UCSD-AML1 (cell line): ENCODE measurements around the gene CYP1A1.
"Not testable (repeated sequence)": the region's sequence is repeated elsewhere in the genome, so short reads cannot be mapped to it uniquely, and the experiment has no call there.

ENCODE experiments used
- DNase-seq: peaks from one replicate; lab custom pipeline; 2025; ENCODE audit not compliant: unreplicated experiment; lab: John Stamatoyannopoulos, UW

CYP1A1 gene

DNA sequence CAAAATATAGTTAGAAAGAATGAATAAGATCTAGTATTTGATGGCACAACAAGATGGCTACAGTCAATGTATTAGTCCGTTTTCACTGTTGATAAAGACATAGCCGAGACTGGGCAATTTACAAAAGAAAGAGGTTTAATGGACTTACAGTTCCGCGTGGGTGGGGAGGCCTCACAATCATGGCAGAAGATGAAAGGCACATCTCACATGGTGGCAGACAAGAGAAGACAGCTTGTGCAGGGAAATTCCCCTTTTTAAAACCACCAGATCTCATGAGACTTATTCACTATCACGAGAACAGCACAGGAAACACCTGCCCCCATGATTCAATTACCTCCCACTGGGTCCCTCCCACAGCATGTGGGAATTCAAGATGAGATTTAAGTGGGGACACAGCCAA is 12.9 kb upstream of the CYP1A1 start:
- DNase-seq: not testable (repeated sequence)

DNA sequence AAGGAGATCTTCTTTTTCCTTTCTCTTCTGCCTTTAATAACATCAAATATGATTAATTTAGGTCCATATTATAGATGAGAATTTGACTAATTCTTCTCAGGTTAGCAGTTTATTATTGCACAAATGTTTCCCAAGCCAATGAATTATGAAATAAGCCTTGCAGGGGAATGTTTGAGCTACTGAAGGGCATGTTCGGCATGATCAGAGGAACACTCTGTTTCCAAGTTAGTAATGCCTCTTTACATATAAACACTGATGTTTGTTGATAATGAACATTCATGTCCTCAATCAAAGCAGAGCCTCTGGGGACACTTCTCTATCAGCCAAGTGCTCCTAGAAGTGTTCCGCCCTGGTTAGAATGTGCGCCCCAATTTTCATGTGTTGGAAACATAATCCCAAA is 10.0 kb upstream of the CYP1A1 start:
- DNase-seq: no peak

DNA sequence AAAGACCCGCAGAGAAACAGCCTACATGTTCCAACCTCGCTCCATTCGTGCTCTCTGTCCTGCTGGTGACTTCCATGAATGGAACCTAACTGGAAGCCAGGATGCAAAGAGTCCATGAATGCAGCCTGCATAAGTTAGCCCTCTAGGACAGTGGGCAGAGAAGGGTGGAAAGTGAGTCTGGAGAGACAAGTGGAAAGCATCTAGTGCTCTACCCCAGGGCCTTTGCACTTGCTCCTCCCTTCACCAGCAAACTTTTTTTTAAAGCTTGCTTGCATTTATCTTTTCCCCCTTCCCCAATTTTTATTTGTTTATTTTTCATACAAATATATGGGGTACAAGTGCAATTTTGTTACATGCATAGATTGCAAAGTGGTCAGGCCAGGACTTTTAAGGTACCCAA is 7.9 kb upstream of the CYP1A1 start:
- no peak for DNase-seq

DNA sequence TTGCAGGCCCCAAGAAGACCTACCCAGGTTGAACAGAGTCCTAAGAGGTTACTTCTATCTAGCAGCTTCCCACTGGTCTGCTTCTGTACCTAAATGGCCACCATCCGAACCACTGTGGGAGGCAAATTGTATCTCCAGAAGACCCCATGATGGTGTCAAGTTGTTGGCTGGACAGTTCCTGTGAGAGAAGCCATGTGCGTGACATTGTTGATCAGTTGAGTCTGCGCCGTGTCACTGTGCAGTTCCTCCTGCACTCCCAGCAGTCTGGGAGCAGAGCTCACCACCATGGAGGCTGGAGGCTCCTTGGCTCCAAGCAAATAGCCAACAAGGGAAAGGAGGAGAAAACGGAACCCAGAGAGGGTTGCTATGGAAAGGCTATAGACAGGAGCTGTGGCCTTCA is 7.5 kb upstream of the CYP1A1 start:
- no peak for DNase-seq

DNA sequence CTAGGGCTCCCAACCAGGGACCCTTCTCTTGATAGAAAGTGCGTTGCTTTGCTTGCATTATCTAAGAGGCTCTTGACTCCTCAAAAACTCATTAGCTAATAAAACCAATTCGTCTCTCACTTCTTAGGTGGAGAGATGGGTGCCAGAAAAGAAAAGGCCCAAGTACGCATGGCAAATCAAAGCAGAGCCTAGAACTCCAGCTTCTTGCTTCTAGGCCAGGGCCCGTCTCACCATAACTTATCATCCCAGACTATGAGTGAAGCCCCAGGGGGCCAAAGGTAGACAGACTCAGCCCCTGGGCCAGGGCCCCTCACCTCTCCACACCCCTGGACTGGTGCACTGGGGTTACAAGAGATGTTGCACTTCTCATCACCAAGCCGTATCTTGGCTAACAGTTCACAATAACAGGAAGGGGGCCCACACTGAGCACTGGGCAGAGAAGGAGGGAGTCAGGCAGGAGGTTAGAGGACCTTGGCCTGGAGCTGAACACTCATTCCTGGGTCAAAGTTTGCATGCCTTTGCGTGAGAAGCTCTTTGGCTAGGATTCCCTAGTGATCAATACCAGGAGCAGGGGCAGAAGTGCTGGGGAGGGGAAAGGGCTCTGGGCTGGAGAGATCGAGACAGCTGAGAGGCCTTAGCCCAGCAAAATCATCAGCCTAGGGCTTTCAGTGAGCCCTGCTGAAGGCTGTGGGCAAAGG is 5.4 kb upstream of the CYP1A1 start:
- no peak for DNase-seq

DNA sequence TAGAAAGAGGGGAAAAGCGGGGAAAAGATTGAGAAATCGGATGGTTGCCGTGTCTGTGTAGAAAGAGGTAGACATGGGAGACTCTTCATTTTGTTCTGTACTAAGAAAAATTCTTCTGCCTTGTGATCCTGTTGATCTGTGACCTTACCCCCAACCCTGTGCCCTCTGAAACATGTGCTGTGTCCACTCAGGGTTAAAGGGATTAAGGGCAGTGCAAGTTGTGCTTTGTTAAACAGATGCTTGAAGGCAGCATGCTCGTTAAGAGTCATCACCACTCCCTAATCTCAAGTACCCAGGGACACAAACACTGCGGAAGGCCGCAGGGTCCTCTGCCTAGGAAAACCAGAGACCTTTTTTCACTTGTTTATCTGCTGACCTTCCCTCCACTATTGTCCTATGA is 4.0 kb upstream of the CYP1A1 start:
- DNase-seq: not testable (repeated sequence)

DNA sequence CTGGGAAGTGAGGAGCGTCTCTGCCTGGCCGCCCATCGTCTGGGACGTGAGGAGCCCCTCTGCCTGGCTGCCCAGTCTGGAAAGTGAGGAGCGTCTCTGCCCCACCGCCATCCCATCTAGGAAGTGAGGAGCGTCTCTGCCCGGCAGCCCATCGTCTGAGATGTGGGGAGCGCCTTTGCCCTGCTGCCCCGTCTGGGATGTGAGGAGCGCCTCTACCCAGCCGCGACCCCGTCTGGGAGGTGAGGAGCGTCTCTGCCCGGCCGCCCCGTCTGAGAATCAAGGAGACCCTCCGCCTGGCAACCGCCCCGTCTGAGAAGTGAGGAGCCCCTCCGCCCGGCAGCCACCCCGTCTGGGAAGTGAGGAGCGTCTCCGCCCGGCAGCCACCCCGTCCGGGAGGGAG is 3.4 kb upstream of the CYP1A1 start:
- not testable (repeated sequence) for DNase-seq

DNA sequence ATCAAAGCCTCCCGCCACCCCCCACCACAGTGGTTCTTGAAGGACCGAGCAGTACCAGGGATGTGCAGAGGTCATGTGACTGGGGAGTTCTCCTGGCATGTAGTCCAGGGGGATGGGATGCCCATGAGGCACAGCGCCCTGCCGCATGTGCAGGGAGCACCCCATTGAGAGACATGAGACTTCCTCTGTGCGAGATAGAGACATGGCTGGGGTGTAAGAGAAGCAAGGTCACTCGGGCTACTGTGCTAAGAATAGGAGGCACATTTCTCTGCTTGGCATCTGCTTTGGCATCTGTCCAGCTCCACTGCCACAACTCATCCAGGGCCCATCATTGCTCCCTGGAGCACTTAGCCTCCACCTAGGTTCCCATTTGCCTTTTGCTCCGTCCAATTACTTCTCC is 2.4 kb upstream of the CYP1A1 start:
- no peak for DNase-seq

DNA sequence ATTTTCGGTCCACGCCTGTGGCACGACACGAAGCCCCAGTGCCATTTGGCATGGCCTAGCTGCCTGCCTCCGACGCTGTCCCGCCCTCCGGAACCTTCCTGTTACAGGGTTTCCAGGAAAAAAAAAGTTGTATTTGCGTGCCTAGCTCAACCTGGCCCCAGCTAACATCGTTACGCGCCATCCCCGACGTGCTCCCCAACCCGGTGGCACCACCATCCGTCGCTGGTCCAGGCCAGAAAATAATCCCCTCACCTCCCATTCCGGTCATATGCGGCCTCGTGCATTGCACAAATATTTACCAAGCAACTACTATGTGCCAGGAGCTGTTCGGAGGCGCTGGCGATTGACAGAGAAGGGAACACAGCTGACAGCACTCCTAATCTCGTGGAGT is 1.4 kb upstream of the CYP1A1 start:
- no peak for DNase-seq

DNA sequence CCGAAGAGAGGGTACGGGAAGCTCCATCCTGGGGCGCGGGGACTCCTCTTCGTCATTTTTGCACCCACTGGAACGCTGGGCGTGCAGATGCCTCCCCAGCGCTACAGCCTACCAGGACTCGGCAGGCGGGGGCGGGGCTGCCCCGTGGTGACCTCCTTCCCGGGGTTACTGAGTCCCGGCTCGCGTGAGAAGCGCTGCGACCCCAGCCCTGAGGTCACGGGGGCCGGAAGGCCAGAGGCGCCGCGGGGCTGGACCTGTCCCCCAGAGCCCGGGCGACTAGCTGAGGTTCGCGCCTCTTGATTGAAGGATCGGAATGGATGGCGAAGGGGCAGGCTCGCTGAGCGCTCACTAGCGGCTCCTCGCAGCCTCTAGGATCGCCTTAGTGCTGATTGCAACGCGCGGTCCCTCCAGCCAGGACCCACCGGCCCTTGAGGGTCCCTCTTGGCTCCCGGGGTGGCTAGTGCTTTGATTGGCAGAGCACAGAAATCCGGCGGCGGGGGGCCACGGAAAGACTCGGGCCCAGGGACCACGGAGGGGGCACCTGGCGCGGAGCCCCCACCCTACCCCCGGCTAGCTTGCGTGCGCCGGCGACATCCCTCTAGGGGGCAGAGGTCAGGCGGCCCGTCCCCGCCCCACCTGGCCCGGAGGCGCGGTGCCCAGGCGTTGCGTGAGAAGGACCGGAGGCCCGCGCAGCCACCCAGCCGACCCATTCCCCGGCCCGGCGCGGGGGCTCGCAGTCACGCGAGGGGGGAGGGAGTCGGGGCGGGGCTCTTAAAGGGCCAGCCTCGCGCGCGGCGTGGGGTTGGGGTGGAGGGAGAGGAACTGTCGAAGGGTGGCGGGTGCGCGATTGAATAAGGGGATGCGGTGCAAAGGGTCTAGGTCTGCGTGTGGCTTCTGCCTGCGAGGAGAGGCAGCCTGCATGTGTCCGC is 781 bp upstream of the CYP1A1 start:
- DNase-seq: no peak

DNA sequence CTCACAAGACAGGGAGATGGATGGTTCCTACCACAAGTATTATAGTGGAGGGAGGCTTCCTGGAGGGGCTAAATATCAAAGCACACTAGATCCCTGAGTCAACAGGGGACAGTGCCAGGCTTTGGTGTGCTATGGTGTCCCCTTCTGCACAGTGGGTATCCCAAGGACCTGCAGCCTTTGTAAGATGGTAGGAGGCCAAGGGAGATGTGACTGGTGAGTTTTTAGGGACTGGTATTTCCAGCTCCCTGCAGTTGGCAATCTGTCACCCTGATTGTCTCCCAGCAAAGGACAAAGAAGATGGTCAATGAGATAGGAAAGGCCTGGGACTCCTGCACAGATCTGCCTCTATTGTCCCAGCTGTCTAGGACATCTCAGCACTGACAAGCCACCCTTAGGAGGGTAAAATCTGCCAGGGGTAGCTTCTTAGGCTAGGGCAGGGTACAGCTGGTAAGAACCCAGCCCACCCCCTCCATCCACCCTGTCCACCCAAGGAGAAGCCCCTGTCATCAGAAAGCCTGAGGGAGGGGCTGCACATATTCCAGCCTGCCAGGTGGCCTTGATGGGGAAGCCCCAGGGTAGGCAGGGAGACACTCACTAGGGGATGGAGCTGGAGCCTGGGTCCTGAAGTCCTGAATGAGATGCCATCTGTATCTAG is 631 bp downstream of the CYP1A1 start:
- DNase-seq: no peak

DNA sequence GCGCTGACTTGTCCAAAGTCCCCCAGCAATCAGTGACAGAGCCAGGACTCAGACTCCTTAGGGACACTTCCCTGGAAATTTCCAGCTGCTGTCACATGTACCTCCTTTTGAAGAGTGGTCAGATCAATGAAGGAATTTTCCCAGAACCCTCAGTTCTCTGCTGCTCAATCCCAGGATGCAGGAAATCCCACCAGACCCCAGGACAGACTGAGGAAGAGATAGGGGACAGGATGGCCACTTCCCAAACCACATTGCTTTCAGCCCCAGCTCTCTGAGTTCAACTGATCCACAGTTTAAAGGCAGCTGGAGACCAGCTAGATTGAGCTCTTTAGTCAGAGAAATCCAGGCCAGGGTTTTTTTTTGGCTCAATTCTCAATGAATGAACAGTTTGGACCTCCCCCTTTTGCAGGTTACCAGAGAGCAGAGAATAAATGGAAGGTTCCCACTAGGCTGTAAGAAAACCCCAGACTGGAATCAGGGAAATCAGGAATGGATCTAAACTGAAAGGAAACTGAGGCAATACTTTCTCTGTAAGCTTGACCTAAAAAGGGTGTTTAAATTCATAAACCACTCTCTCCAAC is 1.5 kb downstream of the CYP1A1 start:
- DNase-seq: no peak

DNA sequence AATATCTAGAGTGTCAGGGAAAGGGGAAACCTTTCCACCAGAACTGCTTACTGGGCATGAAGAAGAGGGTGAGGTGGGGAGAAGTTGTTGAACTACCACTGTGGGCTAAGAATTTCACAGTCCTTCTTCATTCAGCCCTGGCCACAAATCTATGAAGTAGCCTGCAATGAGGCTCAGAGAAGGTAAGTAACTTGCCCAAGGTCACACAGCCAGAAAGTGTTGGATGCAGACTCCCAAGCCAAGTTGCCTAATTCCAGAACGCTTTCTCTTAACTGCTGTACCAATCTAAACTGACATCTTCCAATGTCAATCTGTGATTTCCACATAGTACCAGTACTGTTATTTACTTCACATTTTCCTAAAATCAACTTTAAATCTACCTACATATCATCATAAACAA is 2.1 kb downstream of the CYP1A1 start:
- DNase-seq: no peak

DNA sequence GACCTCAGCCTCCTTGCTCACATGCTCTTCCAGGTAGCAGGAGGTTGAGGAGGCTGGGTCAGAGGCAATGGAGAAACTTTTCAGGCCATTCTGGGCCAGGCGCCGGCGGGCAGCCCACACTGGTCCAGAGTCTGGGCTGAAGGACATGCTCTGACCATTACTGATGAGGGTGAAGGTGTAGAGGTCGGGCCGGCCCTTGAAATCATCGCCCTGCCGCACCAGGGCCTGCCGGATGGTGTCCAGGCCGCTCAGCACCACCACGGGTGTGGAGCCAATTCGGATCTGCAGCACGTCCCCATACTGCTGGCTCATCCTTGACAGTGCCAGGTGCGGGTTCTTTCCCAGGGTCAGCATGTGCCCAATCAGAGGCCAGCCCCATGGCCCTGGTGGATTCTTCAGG is 2.7 kb downstream of the CYP1A1 start:
- DNase-seq: no peak

DNA sequence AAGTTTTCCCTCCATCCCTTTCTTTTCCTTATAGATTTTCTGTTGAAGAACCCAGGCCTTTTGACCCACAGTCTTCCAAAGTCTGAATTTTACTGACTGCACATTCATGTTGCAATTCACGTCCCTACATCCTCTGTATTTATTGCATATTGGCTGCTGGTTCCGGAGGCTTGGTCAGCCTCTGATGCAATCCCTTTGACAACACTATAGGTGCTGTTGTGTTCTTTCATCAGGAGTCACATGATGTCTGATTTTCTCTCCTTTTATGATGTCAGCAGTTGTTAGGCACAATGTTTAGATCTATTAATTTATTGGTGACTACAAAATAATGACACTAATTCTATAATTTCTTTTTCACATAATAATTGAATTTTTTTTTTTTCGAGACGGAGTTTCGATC is 8.7 kb downstream of the CYP1A1 start:
- DNase-seq: no peak

DNA sequence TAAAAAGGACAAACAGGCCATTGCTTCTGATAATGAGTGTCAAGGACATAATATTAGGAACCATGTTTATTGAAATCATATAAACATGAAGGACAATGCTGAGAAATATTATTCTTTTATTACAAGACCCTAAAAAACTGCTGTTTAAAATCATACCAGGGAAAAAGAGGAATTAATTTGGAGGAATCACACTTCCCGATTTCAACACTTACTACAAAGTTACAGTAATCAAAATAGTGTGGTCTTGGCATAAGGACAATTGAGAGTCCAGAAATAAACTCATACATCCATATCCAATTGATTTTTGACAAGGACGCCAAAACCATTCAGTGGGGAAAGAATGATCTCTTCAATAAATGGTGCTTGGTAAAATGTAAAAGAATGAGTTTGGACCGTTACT is 13.0 kb downstream of the CYP1A1 start:
- no peak for DNase-seq

DNA sequence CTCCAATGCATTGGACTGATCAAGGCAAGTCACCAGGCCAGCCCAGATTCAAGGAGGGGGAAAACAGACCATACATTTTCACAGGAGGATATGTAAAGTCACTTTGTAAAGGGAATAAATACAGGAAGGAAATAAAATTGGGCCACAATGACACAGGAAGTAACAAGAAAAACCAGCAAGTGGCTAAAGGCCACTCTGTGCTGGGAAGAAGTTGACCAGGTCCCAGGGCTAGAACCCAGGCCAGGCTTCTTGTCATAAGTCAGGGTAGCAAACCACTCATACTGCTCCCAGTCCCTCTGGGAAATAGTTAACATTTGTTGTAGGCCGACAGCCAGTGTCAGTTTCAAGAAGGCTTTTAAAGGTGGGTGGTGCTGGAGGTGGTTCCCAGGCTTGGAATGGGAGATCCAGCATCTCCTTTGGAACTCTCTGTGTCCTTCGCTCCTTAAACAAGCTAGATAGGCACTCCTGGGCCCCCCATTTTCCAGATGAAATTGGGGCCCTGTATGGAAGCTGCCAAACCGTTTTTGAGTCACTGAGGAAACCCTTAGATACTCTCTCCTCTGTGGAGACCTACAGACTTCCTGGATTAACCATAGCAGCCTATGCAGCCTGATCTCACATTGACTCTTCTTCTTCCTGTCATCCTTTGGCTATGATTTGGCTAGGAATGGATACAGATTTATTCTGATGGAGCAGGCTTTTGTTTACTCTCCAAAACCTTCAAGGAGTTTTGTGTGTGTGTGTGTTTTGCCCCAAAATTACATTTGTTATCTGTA is 14.8 kb downstream of the CYP1A1 start:
- DNase-seq: no peak

DNA sequence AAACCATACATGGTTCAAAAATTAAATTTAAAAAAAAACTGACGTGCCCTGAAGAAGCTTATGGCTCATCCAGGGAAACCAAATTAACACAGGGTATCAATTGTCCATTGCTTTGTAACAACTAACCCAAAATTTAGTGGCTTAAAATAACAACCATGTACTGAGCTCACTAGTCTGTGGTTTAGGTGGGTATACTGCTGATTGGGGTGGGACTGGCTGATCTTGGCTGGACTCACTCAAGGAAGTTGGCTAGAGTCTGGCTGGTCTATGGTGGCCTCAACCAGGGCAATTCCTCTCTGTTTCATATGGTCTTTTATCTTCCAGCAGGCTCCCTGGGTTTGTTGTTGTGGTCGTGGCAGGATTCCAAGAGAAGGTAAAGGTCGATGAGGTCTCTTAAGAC is 15.4 kb downstream of the CYP1A1 start:
- no peak for DNase-seq

DNA sequence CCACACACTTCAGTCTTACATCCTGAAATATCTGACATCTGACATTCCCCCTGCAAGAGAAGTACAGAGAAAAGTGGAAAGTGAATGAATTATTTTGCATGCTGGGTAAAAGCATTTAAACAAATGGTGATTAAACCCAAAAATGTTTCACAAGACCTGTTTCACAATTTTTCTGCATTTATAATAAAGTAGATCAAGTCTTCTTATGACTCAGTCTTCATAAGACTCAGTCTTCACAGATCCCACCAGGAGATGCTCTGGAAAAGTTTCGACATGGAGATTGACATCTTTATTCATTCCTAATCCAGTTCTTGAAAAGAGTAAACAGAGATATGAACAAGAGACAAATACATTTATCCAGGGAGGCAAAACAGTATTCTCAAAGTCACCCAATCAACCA is 16.3 kb downstream of the CYP1A1 start:
- no peak for DNase-seq

DNA sequence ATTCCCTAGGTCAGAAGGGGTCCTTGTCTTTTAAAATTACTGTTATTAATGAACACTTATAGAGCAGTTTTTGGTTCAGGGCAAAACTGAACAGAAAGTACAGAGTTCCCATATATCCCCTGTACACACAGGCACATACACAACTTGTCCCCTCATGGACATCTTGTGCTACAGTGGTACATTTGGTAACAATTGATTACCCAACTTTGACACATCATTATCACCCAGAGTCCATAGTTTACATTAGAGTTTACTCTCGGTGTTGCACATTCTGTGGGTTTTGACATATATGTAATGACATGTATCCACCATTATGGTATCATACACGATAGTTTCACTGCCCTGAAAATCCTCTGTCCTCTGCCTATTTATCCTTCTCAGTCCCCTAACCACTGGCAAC is 28.5 kb downstream of the CYP1A1 start:
- no peak for DNase-seq

DNA sequence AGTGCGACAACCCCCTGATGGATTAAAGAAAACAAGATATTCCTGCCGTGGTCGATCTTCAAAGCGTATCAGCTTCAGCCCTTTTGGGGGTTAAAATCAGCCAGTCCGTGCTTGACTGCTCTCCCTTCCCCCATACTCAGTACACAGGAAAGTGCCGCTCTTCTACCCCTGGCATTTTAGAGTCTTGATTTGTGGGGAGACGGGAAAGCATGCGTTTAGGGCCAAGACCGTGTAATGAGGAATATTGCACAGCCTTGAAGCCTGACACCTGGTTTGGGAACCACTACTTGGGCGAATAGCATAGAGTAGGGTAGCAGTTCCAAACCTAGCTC is 29.0 kb downstream of the CYP1A1 start:
- DNase-seq: no peak
